ENCODE results near the gene FGD3.
"Not testable (repeated sequence)": the region's sequence is repeated elsewhere in the genome, so short reads cannot be mapped to it uniquely, and the experiment has no call there.

FGD3 gene

DNA sequence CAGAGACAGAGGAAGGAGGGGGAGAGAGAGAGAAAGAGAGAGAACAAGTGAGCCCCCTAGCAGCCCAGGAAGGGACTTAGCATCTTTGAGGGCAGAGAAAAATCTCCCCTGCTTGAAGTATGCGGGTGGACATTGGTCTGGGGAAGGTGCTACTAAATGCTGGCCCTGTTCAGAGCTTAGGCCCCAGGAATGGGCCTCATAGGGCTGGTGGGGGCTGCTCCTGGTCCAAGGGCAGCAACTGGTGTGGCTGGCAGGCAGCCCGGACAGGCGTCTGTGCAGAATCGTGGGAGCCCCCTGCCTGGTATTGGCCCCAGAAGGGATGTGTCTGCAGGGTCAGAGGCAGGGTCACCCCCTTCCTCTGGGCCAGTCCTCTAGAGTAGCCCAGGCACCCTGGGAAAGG lies 63.4 kb downstream of the FGD3 start:
- DNase-seq = no peak

- DNase-seq = no peak
Measured at GRCh38 chr9:93011114-93011513, 63.8 kb downstream of the FGD3 start.

DNA sequence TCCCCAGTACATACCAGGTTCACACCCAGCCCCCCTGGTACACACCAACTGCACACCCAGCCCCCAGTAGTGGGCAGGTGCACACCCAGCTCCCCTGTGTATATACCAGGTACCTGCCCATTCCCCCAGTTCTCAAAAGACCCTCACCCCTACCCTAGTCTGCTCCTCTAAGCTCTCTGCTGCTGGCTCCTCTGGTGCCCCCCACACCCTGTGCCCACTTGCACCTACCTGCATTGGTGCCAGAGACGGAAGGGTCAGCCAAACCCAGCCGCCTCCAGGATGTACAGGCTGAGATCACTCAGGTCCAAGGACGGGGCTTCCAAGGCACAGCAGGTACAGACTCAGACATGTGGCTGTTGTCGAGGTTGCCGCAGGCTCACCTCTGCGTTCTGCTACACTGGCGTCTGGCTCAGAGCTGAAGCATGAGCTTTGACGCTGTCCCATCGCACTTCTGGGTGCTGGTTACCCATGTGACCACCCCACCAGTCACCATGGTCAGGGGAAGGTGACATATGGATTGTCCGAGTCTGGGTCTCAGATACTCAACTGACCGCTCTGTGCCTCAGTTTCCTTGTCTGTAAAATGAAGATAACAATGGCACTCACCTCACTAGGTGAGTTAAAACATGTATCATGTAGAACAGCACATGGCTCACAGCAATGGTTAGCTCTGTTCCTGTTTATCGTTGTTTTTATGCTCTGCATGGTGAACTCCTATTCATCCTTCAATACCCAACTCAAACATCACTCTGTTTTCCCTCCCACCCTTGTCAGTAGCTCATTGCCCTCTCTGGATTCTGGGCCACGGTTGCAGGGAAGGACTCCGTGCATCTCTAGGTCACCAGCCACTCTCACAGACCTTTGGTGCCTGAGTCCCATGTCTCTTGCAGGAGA lies 65.9 kb downstream of the FGD3 start:
- no peak for DNase-seq

- DNase-seq = no peak
Measured at GRCh38 chr9:93013856-93014582, 66.7 kb downstream of the FGD3 start.

DNA sequence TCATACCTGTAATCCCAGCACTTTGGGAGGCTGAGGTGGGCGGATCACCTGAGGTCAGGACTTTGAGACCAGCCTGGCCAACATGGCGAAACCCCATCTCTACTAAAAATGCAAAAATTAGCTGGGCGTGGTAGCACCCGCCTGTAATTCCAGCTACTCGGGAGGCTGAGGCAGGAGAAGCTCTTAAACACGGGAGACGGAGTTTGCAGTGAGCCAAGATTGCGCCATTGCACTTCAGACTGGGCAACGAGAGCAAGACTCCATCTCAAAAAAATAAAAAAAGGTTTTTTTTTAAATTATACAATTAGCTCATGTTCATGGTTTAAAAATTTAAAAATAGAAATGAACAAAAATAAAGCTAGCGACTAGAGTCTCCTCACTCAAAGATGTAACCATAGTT lies 67.9 kb downstream of the FGD3 start:
- not testable (repeated sequence) for DNase-seq

- DNase-seq = no peak
Measured at GRCh38 chr9:93017621-93018020, 70.3 kb downstream of the FGD3 start.

GRCh38 chr9:93020151-93020550 lies 72.8 kb downstream of the FGD3 start:
- DNase-seq = no peak

DNA sequence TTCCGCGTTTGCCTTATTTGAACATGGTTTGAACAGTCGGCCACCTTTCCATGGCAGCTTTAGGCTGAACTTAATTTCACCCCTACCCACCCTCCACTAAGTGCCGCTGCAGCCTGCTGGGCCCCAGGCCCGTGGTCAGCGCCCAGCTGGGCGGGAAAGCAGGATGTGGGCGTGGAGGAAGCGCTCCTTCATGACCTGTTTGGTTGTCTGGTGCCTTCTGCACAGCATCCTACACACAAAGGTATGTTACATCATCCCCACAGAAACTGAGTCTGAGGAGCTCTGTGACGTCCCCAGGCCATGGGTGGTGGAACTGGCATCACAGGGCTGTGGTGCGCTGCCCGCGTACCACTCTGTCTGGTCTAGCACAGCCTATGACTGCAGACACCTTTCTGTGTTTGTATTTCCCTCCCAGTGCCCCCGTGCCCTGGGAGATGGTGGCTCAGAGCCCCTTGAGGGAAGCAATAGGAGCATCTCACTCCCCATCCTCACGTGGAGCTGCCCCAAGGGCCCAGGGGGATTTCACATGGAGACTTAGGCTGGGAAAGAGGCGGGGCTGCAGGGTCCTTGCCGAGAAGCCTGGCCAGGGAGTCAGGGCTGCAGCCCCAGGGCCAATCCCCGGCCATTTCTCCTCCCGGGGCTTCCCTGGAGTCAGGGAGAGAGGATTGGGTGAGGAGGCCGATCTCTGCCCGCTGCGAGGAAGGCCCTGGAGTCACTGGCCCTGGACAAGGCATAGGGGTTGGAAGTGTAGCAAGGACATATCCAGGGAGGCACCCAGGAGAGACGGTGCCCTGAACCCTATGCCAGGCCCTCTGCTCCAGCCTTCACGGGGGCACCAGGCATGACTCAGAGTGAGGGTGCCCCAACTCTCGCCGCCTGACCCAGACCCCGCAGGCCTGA lies 73.7 kb downstream of the FGD3 start:
- DNase-seq = no peak

GRCh38 chr9:93022066-93022465 lies 74.7 kb downstream of the FGD3 start:
- no peak for DNase-seq

GRCh38 chr9:93022721-93023520 lies 75.6 kb downstream of the FGD3 start:
- DNase-seq = no peak

DNA sequence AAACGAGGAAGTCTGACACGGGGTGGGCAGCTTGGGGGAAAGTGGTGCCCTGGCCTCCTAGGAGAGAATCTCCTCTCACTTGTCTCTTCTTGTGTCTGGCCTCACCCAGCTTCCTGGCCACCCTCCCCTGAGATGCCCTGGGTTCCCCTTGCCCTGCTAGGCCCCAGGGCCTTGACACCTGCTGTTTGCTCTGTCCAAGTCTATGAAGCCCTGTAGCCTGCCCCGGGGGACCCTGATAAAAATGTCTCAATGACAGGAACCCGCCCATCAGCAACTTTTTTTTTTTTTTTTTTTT lies 76.1 kb downstream of the FGD3 start:
- no peak for DNase-seq

- no peak for DNase-seq
Measured at GRCh38 chr9:93024646-93024910, 77.3 kb downstream of the FGD3 start.

GRCh38 chr9:93024986-93025630 lies 77.8 kb downstream of the FGD3 start:
- no peak for DNase-seq

DNA sequence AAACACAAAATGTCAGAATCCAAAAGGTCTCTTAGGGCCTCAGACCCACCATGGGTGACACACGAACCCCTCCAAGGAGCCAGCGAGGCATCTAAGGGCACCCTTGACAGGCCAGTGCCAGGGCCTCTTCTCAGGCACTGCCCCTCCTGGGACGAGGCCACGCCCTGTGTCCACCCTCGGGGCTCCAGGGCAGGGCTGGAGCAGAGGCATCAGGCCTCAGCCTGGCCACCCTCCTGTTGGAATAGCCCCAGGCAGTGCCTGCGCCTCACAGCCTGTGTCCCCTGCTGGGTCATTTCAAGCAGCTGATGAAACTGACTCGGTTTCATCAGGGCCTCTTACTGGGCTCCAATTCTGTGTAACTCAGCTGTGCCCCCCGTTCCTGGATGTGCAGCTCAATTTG lies 78.4 kb downstream of the FGD3 start:
- DNase-seq = no peak

GRCh38 chr9:93026640-93027039 lies 79.3 kb downstream of the FGD3 start:
- DNase-seq = no peak

DNA sequence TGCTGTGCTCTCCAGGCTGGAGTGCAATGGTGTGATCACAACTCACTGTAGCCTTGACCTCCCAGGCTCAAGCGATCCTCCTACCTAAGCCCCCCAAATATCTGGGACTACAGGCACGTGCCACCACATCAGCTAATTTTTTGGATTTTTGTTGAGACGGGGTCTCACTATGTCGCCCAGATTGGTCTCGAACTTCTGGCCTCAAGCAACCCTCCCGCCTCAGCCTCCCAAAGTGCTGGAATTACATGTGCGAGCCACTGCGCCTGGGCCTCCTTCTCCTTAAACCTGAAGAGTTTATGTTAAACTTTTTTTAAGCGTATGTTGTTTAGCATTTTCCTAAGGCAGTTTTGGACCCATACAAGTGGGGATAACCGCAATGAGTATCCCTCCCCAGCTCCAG lies 80.4 kb downstream of the FGD3 start:
- DNase-seq = no peak

DNA sequence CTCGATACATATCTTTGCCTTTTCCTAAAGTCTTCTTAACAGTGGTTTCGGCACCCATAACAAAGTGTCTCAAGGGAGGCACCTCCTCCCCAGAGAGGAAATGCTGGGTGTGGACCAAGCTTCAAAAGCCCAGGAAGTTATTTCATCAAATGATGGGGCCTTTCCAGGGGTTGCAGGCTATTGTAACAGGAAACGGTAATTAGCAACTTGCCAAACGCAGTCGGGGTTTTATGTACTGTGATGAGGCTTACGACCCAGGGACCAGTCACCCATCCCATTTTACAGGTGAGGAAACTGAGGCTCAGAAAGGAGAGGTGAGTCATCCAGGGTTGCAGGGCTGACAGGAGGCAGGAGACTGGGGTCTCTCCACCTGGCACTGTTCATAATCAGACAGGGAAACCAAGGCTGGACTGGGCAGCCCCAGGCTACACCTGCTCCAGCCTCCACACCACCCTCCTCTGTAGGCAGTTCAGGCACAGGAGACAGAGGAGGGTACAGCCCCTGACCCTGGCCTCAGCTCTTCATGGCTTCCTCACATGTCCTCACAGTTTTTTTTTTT lies 81.2 kb downstream of the FGD3 start:
- DNase-seq = no peak

DNA sequence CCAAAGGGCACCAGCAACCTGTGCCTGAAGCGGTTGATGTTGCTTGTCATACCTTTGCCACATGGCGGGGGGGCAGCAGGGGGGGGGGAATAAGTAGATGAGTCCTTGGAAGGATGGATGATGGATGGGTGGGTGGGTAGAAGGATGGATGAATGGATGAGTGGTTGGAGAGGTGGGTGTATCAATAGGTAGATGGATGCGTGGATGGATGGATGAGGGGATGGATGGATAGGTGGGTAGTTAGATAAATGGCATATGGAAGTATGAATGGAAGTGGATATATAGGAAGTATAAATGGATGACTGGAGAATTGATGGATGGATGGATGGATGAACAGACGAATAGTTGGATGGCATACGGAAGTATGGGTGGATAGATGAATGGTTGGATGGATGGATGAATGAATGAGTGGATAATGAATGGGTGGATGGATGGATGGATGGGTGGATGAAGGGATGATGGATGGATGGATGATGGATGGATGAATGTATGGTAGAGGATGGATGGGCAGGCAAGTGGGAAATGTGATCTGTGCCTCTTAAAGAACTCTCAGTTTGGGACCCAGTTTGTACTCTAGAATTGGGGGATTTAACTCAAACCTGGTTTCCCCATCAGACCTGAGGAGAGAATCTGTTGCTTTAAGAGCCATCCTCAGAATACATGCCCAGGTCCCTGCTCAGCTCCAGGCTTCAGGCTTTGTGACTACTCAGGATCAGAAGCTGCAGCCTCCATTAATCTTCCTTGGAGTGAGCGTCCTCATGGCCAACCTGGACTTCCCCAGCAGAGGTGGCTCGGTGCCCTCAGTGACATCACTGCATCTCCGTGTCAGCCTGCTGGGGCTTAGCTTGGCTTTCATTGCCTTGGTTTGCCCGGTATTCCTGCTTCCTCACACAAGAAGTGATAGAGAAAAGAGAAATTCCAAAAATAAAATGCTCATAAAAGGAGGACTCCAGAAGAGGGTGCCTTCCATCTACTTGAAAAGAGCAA lies 83.6 kb downstream of the FGD3 start:
- no peak for DNase-seq

DNA sequence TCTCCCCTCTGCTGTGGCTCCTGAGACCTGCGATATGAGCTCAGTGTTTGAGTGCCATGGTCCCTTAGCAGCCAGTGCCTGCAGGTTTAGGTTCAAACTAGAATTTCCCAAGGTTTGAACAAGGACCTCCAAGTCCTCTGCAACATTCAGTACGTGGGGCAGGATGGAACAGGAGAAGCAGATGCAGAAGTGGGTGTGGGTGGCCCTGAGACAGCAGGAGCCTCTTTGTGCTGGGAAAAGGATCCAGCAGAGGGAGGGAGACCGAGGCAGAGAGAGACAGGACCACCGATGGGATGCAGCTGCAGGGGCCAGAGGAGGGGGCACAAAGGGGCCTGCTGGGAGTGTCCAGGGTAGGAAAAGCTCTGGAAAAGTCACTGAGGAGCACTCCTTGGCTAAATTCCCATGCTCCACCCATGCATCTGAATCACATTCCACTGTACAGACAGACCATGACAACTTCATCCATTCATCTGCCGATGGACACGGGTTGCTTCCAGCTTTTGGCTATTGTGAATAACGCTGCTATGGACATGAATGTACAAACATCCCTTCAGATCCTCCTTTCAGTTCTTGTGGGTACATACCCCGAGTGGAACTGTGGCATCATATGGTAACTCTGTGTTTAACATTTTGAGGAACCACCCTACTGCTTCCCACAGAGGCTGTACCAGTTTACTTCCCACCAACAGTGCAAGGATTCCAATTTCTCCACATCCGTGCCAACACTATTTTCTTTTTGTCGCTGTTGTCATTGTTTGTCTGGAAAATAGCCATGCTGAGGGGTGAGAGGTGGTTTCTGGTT lies 84.5 kb downstream of the FGD3 start:
- no peak for DNase-seq

- no peak for DNase-seq
Measured at GRCh38 chr9:93032545-93032944, 85.2 kb downstream of the FGD3 start.

Measured in NCI-H524 (cell line).